HG03457 (cell line): Measurements from ENCODE around the gene LAMB3.

Experiments
- ATAC-seq: cut with Tn5 transposase; IDR thresholded peaks from one replicate; pipeline ENCODE4 v1.9.1; 2021; ENCODE audit warnings: moderate number of reproducible peaks; ENCODE audit not compliant: unreplicated experiment

The LAMB3 gene

DNA sequence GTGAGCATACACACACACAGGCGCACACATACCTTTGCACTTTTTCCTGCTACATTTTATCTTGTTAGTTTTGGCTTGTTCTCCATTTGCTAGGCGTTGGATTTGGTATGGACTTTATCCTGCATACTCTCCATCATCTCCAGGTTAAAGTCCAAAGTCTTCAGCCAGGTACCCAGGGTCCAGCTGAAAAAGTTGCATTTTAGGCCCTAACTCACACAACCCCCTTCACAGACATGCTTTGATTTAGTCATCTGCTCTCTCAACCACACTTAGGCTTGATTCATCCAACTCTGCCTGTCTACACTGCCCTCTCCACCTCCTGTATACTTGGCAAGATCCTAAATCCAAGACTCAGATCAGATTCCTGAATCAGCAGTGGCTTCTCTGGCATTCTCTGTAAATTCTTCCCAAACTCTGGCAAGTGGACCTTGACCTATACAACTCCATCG, 10.7 kb upstream of the LAMB3 start:
- ATAC-seq, result no peak

DNA sequence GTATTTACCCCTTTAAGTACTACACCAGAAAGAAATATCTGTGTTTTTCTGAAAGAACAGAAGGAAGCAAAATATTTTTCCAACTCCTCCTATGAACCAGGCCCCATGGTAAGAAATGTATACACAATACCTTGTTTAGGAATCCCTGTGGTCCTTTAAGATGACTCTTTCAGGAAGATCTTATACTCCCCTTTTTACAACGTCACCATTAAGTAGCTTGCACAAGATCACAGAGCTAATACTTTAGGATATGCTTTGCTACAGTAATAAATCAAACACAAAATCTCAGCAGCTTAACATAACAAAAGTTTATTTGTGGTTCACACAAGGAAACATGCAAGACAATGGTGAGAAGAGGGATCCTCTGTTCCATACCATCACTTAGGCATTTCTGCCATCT, 8.8 kb upstream of the LAMB3 start:
- no peak for ATAC-seq

DNA sequence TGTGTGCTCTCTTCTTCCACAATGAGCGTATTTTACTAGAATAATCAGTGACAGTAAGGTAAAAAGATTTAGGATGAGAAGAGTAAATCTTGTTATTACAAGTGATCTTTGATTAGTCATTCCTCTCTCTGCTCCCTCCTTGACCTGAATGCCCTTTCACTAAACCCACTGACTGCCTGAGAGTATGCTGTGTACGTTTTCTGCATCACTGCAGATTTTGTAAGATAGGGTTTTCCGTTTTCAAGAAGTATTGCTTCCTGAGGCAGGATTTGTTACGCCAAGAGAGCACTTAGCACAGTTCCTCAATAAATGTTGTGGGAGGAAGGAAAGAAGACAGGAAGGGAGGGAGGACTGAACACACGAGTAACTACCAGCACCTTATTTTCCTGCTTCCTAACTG, 7.7 kb upstream of the LAMB3 start:
- ATAC-seq, result peak; percentile 56

DNA sequence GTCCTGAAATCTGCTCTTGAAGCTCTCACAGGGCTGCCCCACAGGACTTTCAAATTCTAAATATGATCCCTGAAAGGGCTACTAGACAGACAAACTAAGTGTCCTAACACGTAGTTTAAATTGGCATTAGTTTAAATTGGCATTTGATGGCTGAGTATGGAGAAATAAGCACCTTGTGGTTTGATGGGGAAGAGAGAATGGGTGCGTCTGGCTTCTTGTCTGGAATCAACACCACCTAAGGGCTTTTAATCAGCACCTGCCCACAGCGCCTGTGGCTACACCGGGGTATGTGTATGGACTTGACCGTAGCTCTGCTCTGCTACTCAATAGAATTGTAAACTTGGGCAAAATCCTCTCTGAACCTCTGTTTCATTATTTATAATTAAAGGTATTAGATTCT, 5.7 kb upstream of the LAMB3 start:
- ATAC-seq, result no peak

DNA sequence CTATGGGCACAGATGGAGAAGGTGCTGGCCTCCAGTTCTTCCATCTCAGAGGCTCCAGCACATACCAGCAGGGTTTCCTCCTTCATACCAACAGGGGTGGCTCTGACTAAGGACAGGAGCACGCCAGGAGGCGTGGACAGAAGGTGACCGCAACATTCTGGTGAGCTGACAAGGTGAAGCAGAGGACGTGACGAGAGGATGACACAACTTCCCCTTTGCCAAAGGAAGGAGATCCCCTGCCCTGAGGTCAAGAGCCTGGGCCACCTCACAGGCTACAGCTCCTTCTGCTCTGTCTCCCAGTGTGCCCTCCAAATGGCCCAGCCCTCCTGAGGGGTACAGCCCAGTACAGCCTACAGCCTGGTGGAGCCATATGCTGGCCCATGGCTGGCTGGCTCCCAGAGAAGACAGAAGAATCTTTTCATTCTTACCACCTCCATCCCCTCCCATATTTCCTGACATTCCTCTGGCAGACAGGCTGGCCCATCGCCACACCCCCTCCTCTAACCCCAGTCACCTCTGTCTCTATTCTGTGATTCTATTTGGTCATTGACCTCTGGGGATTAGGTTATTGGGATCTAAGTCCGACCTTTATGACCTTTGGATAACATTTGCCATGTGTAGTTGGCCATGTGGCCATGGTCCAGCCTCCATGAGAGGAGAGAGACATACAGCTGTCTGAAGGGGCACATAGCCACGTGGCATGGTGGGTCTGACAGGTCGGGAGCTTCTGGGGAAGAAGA, 5.1 kb upstream of the LAMB3 start:
- ATAC-seq, result no peak

DNA sequence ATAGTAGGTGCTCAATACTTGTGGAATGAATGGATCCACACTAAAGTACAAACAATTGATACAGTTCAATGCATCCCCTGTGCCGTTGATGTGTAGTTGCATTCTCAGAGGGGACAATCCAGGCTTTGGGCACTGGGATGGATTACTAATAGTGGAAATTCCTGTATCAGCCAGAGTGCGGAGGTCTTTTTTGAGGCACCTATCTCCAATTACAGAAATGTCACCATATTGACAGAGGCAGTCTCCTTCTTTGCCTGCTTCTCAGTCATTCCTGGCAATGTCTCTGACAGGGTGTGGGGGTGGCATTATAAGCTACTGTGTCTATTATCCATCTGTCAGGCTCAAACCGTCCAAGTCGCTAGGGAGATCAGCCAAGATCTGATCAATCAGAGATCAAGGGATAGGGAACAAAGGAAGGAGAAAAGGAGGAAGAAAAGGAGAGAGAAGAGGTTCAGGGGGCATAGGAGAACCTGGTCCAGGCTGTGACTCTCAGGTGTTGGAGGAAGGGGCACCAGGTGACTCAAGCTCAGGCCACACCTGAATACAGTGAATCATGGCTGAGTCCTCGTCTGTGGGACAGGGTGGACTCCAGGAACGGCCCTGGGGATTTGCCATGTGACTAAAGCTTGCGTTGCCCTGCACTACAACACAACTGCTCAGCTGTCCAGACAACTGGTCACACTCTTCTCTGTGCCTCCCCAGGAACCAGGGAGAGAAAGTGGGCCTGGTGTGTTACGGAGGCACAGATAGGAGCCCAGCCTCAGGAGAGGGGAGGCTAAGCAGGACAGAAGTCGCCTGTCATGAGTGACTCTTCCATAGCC, 3.4 kb upstream of the LAMB3 start:
- no peak for ATAC-seq

DNA sequence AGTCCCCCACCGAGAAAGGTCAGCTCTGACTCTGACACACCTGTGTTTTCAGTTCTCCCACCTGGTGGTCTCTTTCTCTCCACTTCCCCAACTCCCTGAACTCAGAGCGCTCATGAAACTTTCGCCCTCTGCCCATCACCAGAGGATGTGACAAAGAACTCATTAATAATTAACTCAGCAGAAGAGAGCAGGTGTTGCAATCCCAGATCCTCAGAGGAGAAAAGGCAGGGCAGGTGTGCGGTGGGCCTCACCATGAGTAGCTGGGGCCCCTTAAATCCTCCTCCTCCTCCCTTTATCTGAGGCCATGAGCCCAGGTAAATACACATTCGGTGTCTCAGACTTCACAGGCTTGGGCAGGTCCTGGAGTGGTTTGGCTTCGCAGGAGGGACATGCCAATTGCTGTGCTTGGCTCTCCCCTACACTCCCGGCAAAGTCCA, 1.7 kb upstream of the LAMB3 start:
- no peak for ATAC-seq

DNA sequence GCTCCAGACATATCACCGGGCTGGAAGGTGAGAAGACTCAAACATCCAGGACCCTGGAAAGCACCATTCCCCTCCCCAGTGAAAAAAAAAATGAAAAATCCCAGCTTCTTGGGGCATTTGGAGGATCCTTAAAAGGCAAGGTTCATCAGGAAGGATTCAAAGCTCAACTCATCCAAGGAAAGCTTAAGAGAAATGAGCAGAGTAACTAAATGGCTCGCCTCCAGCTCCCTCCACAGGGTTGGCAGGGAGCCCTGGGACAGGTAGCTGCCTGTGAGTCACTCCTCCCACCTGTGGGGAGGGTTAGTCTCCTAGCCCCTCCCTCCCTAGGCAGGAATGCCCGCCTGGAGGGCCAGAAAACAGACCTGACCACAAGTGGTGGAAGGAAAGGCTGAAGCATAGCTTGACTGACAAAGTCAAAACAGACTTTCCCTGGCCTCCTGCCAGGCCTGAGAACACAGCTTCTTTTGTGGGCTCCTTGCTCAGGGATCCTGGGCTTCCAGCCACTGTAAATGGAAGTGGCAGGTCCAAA, 712 bp upstream of the LAMB3 start:
- no peak for ATAC-seq

DNA sequence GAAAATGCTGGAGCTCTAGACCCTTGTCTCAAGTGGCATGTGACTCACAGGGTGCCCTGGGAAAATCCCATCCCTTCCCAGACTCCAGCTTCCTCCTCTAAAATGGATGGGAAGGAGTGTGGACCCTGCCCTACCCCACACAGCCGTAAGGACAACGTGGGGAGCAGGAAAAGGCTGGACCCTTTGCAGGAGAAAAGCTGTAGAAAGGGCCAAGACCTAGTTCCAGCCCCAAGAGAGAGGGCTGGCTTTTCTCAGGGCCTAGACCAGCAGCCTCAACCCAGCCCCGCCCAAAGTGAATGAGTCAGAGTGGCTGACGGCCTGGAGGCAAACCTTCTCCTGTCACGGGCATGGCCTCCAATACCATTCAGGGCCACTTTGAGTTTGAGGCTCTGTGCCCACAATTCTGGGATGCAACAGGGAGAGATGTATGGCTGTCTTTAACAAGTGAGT, 1.1 kb downstream of the LAMB3 start:
- no peak for ATAC-seq

DNA sequence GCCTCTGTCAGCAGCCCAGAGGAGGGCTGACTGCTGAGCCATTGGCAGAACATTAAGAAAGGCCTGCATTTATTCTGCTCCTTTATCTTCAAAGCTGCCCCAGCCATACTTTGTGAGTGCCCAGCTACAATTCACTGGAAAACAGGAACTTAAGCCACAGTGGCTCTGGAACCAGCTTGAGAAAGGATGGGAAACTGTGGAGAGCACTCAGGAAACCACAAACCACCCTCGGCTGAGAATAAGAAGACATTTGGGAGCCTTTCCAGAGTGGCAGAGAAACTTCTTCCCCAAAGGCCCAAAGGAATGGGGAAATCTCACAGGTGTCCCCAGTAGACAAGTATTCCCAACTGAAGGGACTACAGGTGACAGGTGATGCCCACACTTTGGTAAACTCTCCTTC, 1.8 kb downstream of the LAMB3 start:
- no peak for ATAC-seq

DNA sequence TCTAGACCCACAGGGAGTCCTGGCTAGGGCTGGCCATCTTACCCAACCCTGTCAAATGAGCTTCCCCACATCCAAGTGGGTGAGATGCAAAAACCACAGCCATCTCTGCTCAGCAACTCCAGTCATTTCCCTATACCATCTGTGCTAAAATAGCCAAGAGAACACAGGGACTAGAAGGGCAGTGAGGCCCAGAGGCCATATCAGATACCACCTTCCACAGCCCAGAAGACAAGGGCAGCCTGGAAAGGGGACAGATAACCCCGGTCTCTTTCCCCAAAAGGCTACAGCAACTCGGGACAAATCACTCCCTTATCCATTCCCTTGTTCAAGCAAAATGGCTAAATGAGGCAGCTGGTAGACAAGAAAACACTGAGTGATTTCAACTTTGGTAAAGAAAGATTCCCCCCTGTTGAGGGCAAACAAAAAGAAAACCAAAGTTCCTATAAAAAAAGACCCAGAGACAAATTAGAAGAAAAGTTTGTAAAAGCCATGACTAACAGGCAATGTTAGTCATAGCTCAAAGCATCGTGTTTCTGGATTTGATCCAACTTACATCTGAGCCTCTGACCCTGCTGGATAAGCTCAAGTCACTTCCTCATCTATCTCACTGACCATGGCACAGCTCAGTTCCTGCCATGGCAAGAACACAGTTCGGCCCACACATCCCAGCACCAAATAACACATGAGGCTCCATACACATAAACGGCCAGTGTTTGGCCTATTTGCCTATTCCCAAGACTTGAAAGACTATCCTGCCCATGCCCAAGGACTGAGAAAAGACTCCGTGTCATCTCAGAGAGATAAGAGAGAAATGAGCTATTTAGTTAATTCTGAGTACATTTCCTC, 3.1 kb downstream of the LAMB3 start:
- ATAC-seq, result no peak

DNA sequence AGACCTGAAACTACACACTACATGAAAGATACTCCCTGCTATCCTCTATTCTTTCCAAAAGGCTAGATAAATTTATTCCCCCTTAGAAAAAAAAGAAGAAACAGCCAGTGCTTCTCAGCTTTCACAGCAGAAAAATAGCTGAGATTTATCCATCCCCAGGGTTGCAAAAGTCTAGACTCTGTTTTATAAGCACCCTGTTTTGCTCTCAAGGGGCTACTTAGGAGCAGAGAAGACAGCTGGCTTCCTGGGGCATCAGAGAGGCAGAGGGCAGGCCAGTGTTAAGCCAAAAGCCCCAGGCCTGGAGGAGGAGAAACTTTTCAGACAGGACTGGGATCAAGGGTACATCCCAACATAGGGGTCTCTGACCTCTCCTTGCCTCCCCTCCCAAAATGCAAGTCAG, 3.9 kb downstream of the LAMB3 start:
- ATAC-seq, result no peak

DNA sequence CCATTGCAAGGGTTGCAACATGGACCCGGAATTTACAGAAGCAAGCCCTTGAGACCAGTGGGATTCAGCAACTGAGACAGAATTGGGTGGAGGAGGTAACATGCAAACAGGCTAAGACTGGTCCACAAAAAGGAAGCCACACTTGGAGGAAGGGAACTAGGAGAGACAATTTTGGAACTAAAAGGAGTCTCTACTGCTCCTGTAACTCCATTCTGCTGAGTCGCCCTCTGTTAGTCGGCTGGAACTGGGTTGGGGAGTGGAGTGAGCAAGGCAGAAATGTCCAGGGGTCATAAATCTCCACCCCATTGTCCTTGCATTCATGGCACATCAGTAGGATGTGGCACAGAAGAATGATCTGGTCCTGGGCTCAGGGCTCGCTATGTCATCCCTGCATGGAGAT, 5.1 kb downstream of the LAMB3 start:
- ATAC-seq, result no peak

DNA sequence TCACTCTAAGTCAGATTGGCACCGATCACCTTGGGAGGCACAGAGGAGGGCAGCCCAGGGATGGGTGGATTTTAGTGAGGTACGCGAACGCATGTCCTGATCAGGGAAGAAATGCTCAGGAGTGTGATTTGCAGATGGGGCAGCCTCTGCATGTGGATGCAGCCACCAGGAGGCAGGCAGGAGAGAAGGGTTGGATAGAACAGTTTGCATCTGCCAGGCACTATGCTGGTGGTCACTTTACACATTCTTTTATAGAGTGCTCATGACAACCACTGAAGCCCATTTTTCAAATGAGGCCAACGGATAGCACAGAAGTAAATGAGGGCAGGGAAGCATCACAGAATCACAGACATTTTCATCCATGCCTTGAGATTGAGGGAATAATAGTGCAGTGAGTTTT, 5.7 kb downstream of the LAMB3 start:
- no peak for ATAC-seq

DNA sequence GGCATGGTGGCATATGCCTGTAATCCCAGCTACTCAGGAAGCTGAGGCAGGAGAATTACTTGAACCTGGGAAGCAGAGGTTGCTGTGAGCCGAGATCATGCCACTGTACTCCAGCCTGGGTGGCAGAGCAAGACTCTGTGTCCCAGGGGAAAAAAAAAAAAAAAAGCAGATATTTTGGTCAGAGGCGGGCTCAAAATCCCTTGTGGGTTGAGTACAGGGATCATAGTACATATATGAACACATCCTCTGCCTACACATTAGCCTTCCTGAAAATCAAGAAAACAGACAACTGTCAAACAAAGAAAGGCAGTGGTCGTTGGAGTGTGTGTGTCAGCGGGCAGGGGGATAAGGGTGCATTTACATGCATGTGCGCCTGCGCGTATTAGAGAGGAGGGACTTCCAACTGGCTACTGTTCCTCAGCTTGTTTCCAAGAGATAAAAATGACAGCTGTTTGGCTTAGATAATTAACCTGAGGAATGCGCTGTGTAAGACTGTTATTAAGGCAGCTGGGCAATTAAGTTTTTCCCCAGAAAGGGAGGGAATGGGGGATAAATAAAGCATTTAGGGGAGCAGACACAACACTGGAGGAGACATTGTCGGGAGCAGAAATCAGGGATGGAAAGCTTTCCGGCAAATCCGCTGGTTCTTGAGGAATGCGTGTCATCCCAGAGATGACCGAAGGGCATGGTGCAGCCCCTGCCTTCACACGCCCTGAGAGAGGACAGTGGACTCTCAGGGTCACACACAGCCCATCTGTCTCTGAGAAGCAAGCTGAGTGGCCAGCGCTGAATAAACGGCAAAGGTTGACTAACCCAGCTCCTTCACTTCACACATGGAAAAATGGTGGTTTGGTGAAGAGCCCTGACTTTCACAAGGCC, 6.4 kb downstream of the LAMB3 start:
- no peak for ATAC-seq

DNA sequence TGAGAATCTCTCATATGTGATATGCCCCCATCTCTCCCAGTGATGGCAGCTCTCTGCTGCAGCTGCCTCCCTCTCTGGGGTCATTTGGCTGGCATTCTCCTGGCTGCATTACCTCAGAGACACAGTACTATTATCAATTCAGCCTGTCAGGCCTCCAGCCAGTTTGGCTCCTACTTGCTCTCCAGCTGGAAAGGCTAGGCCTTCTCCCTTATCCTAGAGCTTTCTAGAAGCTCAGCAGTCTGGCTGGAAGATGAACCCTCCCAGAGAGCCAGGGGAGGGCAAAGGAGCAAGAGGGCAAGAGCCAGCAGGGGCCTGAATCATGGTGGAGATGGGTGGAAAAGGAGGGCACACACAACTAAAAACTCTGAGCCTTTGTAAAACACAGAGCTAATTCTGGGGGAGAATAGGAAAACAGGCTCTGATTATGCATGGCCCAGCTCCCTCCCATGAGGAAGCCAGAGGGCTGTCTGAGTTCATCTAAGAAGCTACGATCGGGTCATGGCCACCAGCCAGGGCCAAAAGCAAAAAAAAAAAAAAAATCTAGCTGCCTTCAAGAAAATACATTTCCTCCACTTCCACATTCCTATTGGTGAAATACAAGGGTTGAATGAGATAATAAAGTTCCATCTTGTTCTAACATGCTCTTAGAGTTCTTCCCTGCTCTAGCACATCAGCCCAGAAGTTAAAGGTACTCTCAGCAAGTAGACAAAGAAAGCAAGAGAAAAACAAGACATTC, 8.8 kb downstream of the LAMB3 start:
- ATAC-seq, result no peak

DNA sequence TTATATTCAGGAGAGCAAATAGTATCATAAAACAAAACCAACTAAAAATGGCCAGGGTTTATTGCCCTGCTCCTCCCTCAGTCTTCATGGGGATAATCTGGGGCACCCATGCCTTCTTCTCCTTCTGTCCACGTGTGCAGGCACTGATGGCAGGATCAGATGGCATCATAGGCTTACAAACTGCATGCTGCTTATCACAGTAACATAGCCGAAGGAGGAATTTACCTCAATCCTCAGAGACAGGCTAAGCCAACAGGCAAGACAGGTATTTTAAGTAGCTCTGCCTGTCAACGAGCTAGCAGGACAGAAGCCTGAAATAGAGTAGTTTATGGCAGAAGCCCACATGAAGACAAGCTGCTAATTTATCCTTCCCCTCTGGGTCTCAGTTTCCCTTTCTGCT, 9.4 kb downstream of the LAMB3 start:
- no peak for ATAC-seq

DNA sequence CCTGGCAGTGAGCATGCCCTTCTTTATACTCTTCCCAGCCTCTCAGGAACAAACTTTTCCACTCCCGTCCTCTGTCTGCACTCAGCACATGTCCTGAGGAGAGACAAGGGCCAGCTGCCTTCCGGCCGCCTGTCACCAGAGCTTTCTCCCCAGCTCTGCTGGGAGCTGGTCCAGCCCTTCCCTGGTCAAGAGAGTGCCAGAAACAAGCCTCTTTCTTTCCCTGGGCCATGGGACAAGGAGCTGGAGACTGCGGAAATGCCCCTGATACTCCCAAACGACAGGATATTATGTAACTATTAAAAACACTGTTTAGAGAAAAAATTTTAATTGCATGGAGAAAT, 10.4 kb downstream of the LAMB3 start:
- ATAC-seq, result no peak

DNA sequence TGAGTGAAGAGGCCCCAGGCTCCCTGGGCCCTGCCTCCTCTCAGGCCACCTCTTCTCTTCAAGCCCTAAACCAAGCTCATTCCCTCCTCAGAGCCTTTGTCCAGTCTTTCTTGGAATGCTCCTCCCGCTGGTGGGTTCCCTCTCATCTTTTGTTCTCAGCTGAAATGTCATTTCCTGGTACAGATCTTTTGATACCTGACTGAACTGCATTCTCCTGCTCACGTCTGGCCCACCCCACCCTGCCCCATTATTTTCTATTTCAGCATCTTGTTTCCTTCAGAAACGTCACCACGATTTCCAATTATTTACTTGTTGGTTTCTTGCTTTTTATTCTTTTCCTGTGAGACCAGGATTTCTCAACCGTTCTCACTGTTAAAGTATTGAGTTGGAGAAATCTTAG, 16.4 kb downstream of the LAMB3 start:
- no peak for ATAC-seq
